AG09319 (cell line): Measurements from ENCODE around the gene WNT7B.
A peak's percentile ranks its signal among the peaks of the same experiment; 100 is the strongest.

Experiments used
- DNase-seq: peaks from one replicate; pipeline ENCODE4 v3.0.0-alpha.2; 2010; ENCODE audit warnings: low read depth; ENCODE audit errors: extremely low read depth
- CTCF ChIP-seq: IDR thresholded peaks from 2 replicates; pipeline ENCODE4 v1.5.1; 2011; ENCODE audit warnings: low read depth, mild to moderate bottlenecking, inconsistent platforms, low read length, moderate library complexity

WNT7B gene

DNA sequence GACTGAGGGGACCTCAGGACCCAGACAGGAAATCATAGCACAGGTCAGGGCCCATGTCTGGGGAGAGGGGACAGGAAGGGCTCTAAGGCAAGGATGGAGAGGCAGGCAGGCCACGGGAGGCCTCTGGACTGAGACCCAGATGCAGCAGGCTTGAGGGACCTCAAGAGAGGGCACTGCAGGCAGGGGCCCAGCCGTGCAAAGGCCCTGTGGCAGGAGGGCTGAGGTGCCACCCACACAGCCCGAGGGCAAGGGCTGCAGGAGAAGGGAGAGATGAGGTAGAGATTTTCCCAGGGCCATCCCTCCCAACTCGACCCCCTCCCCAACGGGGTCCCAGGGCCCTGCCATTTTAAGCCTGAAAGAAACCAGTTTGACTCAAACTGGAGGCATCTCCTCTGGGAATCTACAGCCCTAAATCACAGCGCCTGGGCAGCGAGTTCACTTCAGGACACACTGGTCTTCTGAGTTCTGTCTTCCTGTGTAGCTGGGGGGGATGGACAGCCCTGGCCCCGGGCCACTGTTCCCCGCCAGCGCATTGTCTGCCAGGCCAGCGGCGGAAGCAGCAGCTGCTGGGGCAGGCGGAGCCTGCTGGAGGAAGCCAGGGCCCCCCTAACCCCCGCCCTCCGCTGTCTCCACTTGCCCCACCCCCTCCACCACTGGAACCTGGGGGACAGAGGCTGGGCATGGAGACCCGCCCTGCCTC is 20.3 kb upstream of the WNT7B start:
- DNase-seq: peak; percentile 89
- TF ChIP-seq CTCF: no peak

- no peak for DNase-seq
- no peak for TF ChIP-seq CTCF
Observed at GRCh38 chr22:45996241-45997076, 19.5 kb upstream of the WNT7B start.

GRCh38 chr22:45995405-45996101 is 18.6 kb upstream of the WNT7B start:
- no peak for TF ChIP-seq CTCF
- no peak for DNase-seq

- DNase-seq: no peak
Observed at GRCh38 chr22:45994491-45995404, 17.8 kb upstream of the WNT7B start.

GRCh38 chr22:45993841-45994240 is 16.9 kb upstream of the WNT7B start:
- no peak for TF ChIP-seq CTCF
- DNase-seq: no peak

More at GRCh38 chr22:45994491-45995404, 17.8 kb upstream of the WNT7B start:
- peak; percentile 94 for TF ChIP-seq CTCF

- no peak for DNase-seq
- TF ChIP-seq CTCF: no peak
Observed at GRCh38 chr22:45993143-45993692, 16.3 kb upstream of the WNT7B start.
